HG03558 (cell line): Measurements from ENCODE around the gene CAPN12.

Experiments
- ATAC-seq: cut with Tn5 transposase; IDR thresholded peaks from one replicate; pipeline ENCODE4 v1.9.1; 2021; ENCODE audit warnings: moderate number of reproducible peaks; ENCODE audit not compliant: unreplicated experiment; ENCODE audit errors: extremely low read depth

CAPN12 gene

GRCh38 chr19:38727868-38728660 is 16.2 kb downstream of the CAPN12 start:
- no peak for ATAC-seq

GRCh38 chr19:38727306-38727867 is 16.9 kb downstream of the CAPN12 start:
- no peak for ATAC-seq

GRCh38 chr19:38726761-38727301 is 17.4 kb downstream of the CAPN12 start:
- ATAC-seq, result no peak

- ATAC-seq, result no peak
Measured at GRCh38 chr19:38726284-38726673, 18.0 kb downstream of the CAPN12 start.

- no peak for ATAC-seq
Measured at GRCh38 chr19:38725469-38726283, 18.6 kb downstream of the CAPN12 start.

- ATAC-seq, result no peak
Measured at GRCh38 chr19:38723990-38724854, 20.1 kb downstream of the CAPN12 start.

- no peak for ATAC-seq
Measured at GRCh38 chr19:38723606-38723965, 20.7 kb downstream of the CAPN12 start.

GRCh38 chr19:38722947-38723605 is 21.2 kb downstream of the CAPN12 start:
- ATAC-seq, result no peak

- no peak for ATAC-seq
Measured at GRCh38 chr19:38721979-38722773, 22.1 kb downstream of the CAPN12 start.

GRCh38 chr19:38721496-38721895 is 22.8 kb downstream of the CAPN12 start:
- no peak for ATAC-seq

- no peak for ATAC-seq
Measured at GRCh38 chr19:38720559-38721236, 23.6 kb downstream of the CAPN12 start.

GRCh38 chr19:38719761-38720558 is 24.3 kb downstream of the CAPN12 start:
- no peak for ATAC-seq

GRCh38 chr19:38718747-38719543 is 25.3 kb downstream of the CAPN12 start:
- ATAC-seq, result no peak

- no peak for ATAC-seq
Measured at GRCh38 chr19:38717855-38718254, 26.4 kb downstream of the CAPN12 start.

- no peak for ATAC-seq
Measured at GRCh38 chr19:38717051-38717450, 27.2 kb downstream of the CAPN12 start.

- no peak for ATAC-seq
Measured at GRCh38 chr19:38715555-38715954, 28.7 kb downstream of the CAPN12 start.

- ATAC-seq, result no peak
Measured at GRCh38 chr19:38714354-38714778, 29.9 kb downstream of the CAPN12 start.
